ENCODE results near the gene SPATS2.

DNA sequence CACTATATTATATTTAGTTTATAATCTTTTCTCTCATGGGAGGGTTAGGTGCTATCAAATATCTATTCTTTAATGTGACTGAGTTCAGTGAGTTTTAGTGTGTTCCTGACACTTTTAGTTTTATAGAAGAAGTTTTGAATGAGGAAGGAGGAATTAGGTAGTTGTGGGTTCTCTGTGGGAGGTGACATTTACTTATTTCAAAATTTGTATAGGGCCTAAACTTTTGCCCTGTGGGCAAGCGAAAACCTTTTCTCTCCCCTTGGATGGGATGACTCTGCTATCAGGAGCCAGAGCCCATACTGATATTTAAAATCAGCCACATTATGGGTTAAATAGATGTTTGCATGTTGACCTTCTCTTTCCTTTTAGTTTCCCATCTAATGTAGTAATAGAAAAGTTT is 43.6 kb downstream of the SPATS2 start:
- TF ChIP-seq GATA2 (IDR thresholded peaks at IDR 0.05; ENCODE audit: insufficient read depth, insufficient read length, low read depth, low read length) = no peak
- TF ChIP-seq, protein P1, sequence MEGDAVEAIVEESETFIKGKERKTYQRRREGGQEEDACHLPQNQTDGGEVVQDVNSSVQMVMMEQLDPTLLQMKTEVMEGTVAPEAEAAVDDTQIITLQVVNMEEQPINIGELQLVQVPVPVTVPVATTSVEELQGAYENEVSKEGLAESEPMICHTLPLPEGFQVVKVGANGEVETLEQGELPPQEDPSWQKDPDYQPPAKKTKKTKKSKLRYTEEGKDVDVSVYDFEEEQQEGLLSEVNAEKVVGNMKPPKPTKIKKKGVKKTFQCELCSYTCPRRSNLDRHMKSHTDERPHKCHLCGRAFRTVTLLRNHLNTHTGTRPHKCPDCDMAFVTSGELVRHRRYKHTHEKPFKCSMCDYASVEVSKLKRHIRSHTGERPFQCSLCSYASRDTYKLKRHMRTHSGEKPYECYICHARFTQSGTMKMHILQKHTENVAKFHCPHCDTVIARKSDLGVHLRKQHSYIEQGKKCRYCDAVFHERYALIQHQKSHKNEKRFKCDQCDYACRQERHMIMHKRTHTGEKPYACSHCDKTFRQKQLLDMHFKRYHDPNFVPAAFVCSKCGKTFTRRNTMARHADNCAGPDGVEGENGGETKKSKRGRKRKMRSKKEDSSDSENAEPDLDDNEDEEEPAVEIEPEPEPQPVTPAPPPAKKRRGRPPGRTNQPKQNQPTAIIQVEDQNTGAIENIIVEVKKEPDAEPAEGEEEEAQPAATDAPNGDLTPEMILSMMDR (IDR thresholded peaks at IDR 0.05; ENCODE audit: extremely low read depth in 1 of 2, insufficient read depth in 1 of 2, low read depth in 1 of 2, low read length in 2 of 2) = no peak
- TF ChIP-seq POLR2A (IDR thresholded peaks at IDR 0.05; ENCODE audit: low read depth, low read length) = no peak
- TF ChIP-seq EZH2 (IDR thresholded peaks at IDR 0.05; ENCODE audit: borderline replicate concordance, low read depth, low read length, severe bottlenecking) = no peak
- no peak for TF ChIP-seq FOS (IDR thresholded peaks at IDR 0.05; ENCODE audit: borderline replicate concordance, insufficient read depth, low read length)
- TF ChIP-seq, protein P2, sequence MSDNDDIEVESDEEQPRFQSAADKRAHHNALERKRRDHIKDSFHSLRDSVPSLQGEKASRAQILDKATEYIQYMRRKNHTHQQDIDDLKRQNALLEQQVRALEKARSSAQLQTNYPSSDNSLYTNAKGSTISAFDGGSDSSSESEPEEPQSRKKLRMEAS (IDR thresholded peaks at IDR 0.05; ENCODE audit: insufficient read depth, insufficient read length) = no peak

All from endothelial cell of umbilical vein (primary cell).